Activated CD4-positive, CD25-positive, alpha-beta regulatory T cell treated with anti-CD3 and anti-CD28 coated beads, Interleukin-2, amount 50 U/mL, for 16 hours (primary cell): ENCODE measurements around the gene PIGR.

Experiments used
- DNase-seq: peaks from one replicate; pipeline ENCODE4 v3.0.0-alpha.2; 2020; ENCODE audit warnings: low read depth, low spot score

The PIGR gene

GRCh38 chr1:206909883-206910318 is 36.4 kb downstream of the PIGR start:
- DNase-seq, result no peak

GRCh38 chr1:206909161-206909882 is 36.9 kb downstream of the PIGR start:
- no peak for DNase-seq

GRCh38 chr1:206908038-206908437 is 38.2 kb downstream of the PIGR start:
- DNase-seq, result no peak

- DNase-seq, result no peak
These were observed 38.8 kb downstream of the PIGR start for GRCh38 chr1:206907304-206907991.

GRCh38 chr1:206905295-206906164 is 40.7 kb downstream of the PIGR start:
- DNase-seq, result no peak

- DNase-seq, result no peak
These were observed 41.7 kb downstream of the PIGR start for GRCh38 chr1:206904423-206905142.

GRCh38 chr1:206903687-206904086 is 42.6 kb downstream of the PIGR start:
- no peak for DNase-seq

GRCh38 chr1:206902702-206903101 is 43.6 kb downstream of the PIGR start:
- no peak for DNase-seq

- no peak for DNase-seq
These were observed 44.3 kb downstream of the PIGR start for GRCh38 chr1:206901944-206902343.

GRCh38 chr1:206900149-206900548 is 46.1 kb downstream of the PIGR start:
- DNase-seq, result no peak

- DNase-seq, result no peak
These were observed 46.5 kb downstream of the PIGR start for GRCh38 chr1:206899717-206900116.

GRCh38 chr1:206898915-206899431 is 47.3 kb downstream of the PIGR start:
- DNase-seq, result no peak

- DNase-seq, result no peak
These were observed 48.0 kb downstream of the PIGR start for GRCh38 chr1:206898089-206898914.

GRCh38 chr1:206897175-206897574 is 49.1 kb downstream of the PIGR start, which contains the start of gene IL24:
IL24 (plus strand) TSS chr1:206897443; CDS start chr1:206897833, 390 bp downstream.
- no peak for DNase-seq

GRCh38 chr1:206896261-206896660 is 50.0 kb downstream of the PIGR start:
- no peak for DNase-seq

- DNase-seq, result no peak
These were observed 50.4 kb downstream of the PIGR start for GRCh38 chr1:206895837-206896242.

- no peak for DNase-seq
These were observed 50.9 kb downstream of the PIGR start for GRCh38 chr1:206895325-206895724.

GRCh38 chr1:206893380-206893779 is 52.9 kb downstream of the PIGR start:
- DNase-seq, result no peak

- no peak for DNase-seq
These were observed 53.8 kb downstream of the PIGR start for GRCh38 chr1:206892351-206892984.

- DNase-seq, result no peak
These were observed 54.9 kb downstream of the PIGR start for GRCh38 chr1:206891412-206891811.
